ENCODE measurements around the gene PTPRN2.
"Not testable (repeated sequence)": the region's sequence is repeated elsewhere in the genome, so short reads cannot be mapped to it uniquely, and the experiment has no call there.

Gene PTPRN2

GRCh38 chr7:157569967-157570366 lies 1017.7 kb downstream of the PTPRN2 start:
- DNase-seq = no peak

- no peak for DNase-seq
Measured at GRCh38 chr7:157568770-157569584, 1018.6 kb downstream of the PTPRN2 start.

- DNase-seq = no peak
Measured at GRCh38 chr7:157568106-157568769, 1019.4 kb downstream of the PTPRN2 start.

GRCh38 chr7:157567666-157568065 lies 1020.0 kb downstream of the PTPRN2 start:
- DNase-seq = no peak

GRCh38 chr7:157566631-157567006 lies 1021.0 kb downstream of the PTPRN2 start:
- DNase-seq = no peak

- DNase-seq = no peak
Measured at GRCh38 chr7:157565981-157566630, 1021.5 kb downstream of the PTPRN2 start.

GRCh38 chr7:157565201-157565626 lies 1022.4 kb downstream of the PTPRN2 start:
- no peak for DNase-seq

- DNase-seq = no peak
Measured at GRCh38 chr7:157564517-157565177, 1023.0 kb downstream of the PTPRN2 start.

- not testable (repeated sequence) for DNase-seq
Measured at GRCh38 chr7:157563467-157564135, 1024.0 kb downstream of the PTPRN2 start.

- not testable (repeated sequence) for DNase-seq
Measured at GRCh38 chr7:157562522-157563398, 1024.9 kb downstream of the PTPRN2 start.

GRCh38 chr7:157561816-157562410 lies 1025.7 kb downstream of the PTPRN2 start:
- DNase-seq = no peak

- no peak for DNase-seq
Measured at GRCh38 chr7:157561523-157561785, 1026.2 kb downstream of the PTPRN2 start.

GRCh38 chr7:157560710-157561522 lies 1026.7 kb downstream of the PTPRN2 start:
- no peak for DNase-seq

- DNase-seq = no peak
Measured at GRCh38 chr7:157560258-157560654, 1027.4 kb downstream of the PTPRN2 start.

GRCh38 chr7:157559596-157560257 lies 1027.9 kb downstream of the PTPRN2 start:
- no peak for DNase-seq

GRCh38 chr7:157558875-157559595 lies 1028.6 kb downstream of the PTPRN2 start:
- no peak for DNase-seq

- no peak for DNase-seq
Measured at GRCh38 chr7:157558516-157558874, 1029.1 kb downstream of the PTPRN2 start.

GRCh38 chr7:157558061-157558460 lies 1029.6 kb downstream of the PTPRN2 start:
- DNase-seq = no peak

GRCh38 chr7:157557263-157557662 lies 1030.4 kb downstream of the PTPRN2 start:
- DNase-seq = no peak

GRCh38 chr7:157556642-157556944 lies 1031.0 kb downstream of the PTPRN2 start:
- no peak for DNase-seq
